ENCODE data around the gene BPI.
"Not testable (repeated sequence)": the region's sequence is repeated elsewhere in the genome, so short reads cannot be mapped to it uniquely, and the experiment has no call there.

BPI gene

GRCh38 chr20:38377039-38377685 lies 73.2 kb downstream of the BPI start:
- H3K36me3 ChIP-seq (ENCODE audit: low read length): no peaks in the 10 kb centered on the region

DNA sequence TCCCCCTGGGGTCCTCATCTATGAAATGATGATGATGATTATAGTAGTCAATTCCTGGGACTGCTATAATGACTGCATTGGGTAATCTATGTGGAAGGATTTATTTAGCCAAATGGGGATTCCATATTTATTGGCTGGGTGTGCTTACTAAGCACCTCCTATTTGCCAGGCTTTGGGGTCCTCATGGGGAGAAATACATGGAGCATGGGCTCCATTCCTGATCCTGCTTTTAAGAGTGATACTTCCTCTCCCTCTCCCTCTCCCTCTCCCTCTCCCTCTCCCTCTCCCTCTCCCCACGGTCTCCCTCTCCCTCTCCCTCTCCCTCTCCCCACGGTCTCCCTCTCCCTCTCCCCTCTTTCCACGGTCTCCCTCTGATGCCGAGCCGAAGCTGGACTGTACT lies 73.9 kb downstream of the BPI start:
- not testable (repeated sequence) for H3K27me3 ChIP-seq (ENCODE audit: low read length); H3K9me3 ChIP-seq (ENCODE audit: insufficient read depth, low read length); H3K4me3 ChIP-seq (ENCODE audit: insufficient read depth, low read length, poor library complexity, severe bottlenecking); H3K4me2 ChIP-seq (ENCODE audit: low read depth, low read length, poor library complexity, severe bottlenecking); H3K79me2 ChIP-seq (ENCODE audit: insufficient read depth, low read length); H3F3A ChIP-seq (ENCODE audit: insufficient read depth); H4K20me1 ChIP-seq (ENCODE audit: low read depth, low read length); H3K9me2 ChIP-seq (replicated peaks; ENCODE audit: insufficient read depth, low read length); H2AFZ ChIP-seq (ENCODE audit: low read depth, low read length, severe bottlenecking); H3K27ac ChIP-seq (ENCODE audit: low read depth, low read length); H3K36me3 ChIP-seq (ENCODE audit: low read length); H3K9ac ChIP-seq (ENCODE audit: low read length)

More at GRCh38 chr20:38377039-38377685, 73.2 kb downstream of the BPI start:
- Histone ChIP-seq H3K9ac (ENCODE audit: low read length) (no peak overlapping the region), H3K9me2 (replicated peaks; ENCODE audit: insufficient read depth, low read length) (no peaks in the 10 kb centered on the region), H3K4me2 (ENCODE audit: low read depth, low read length, poor library complexity, severe bottlenecking) (no peak overlapping the region), H3K9me3 (ENCODE audit: insufficient read depth, low read length) (no peaks in the 10 kb centered on the region), H3K79me2 (ENCODE audit: insufficient read depth, low read length) (no peaks in the 10 kb centered on the region), H3F3A (ENCODE audit: insufficient read depth) (no peaks in the 10 kb centered on the region), H3K27me3 (ENCODE audit: low read length) (no peaks in the 10 kb centered on the region), H2AFZ (ENCODE audit: low read depth, low read length, severe bottlenecking) (no peak overlapping the region), H4K20me1 (ENCODE audit: low read depth, low read length) (no peaks in the 10 kb centered on the region), H3K27ac (ENCODE audit: low read depth, low read length) (no peak overlapping the region), H3K4me3 (ENCODE audit: insufficient read depth, low read length, poor library complexity, severe bottlenecking) (no peak overlapping the region)
- TF ChIP-seq, protein P1, sequence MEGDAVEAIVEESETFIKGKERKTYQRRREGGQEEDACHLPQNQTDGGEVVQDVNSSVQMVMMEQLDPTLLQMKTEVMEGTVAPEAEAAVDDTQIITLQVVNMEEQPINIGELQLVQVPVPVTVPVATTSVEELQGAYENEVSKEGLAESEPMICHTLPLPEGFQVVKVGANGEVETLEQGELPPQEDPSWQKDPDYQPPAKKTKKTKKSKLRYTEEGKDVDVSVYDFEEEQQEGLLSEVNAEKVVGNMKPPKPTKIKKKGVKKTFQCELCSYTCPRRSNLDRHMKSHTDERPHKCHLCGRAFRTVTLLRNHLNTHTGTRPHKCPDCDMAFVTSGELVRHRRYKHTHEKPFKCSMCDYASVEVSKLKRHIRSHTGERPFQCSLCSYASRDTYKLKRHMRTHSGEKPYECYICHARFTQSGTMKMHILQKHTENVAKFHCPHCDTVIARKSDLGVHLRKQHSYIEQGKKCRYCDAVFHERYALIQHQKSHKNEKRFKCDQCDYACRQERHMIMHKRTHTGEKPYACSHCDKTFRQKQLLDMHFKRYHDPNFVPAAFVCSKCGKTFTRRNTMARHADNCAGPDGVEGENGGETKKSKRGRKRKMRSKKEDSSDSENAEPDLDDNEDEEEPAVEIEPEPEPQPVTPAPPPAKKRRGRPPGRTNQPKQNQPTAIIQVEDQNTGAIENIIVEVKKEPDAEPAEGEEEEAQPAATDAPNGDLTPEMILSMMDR (IDR thresholded peaks at IDR 0.05; ENCODE audit: insufficient read depth, low read length, poor library complexity, severe bottlenecking): no peak
- TF ChIP-seq EZH2phosphoT487 (conservative IDR thresholded peaks at IDR 0.05; ENCODE audit: low read length): no peak

DNA sequence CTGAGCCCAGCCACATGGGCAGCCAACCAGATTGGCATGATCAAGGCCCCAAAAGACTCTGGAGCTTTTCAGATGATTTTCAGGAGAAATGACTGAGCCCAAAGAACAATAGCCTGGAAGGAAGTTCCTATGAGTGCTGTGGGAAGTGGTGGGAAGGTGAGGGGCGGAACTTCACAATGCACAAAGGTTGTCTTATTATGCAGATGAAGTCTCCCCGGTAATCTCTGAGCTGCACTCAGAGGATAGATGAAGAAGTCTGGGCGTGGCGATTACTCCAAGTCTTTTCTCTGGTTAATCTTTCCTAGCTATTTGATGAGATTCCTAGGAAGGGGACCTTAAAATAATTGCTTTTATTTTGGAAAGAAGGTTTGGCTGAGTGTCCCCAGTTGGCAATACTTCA lies 79.2 kb downstream of the BPI start:
- Histone ChIP-seq H3F3A (ENCODE audit: insufficient read depth) (no peaks in the 10 kb centered on the region), H2AFZ (ENCODE audit: low read depth, low read length, severe bottlenecking) (no peak overlapping the region), H3K4me3 (ENCODE audit: insufficient read depth, low read length, poor library complexity, severe bottlenecking) (no peak overlapping the region), H3K4me2 (ENCODE audit: low read depth, low read length, poor library complexity, severe bottlenecking) (no peak overlapping the region), H3K9me2 (replicated peaks; ENCODE audit: insufficient read depth, low read length) (no peaks in the 10 kb centered on the region), H3K9ac (ENCODE audit: low read length) (no peak overlapping the region), H4K20me1 (ENCODE audit: low read depth, low read length) (no peaks in the 10 kb centered on the region), H3K27me3 (ENCODE audit: low read length) (no peaks in the 10 kb centered on the region), H3K9me3 (ENCODE audit: insufficient read depth, low read length) (0 out of 2 replicates have a peak, but pooled peaks cover 5% of the 10 kb centered on the region), H3K36me3 (ENCODE audit: low read length) (no peaks in the 10 kb centered on the region), H3K27ac (ENCODE audit: low read depth, low read length) (no peak overlapping the region), H3K79me2 (ENCODE audit: insufficient read depth, low read length) (no peaks in the 10 kb centered on the region)
- TF ChIP-seq, protein P1 (IDR thresholded peaks at IDR 0.05; ENCODE audit: insufficient read depth, low read length, poor library complexity, severe bottlenecking): no peak

- Histone ChIP-seq H3K9me3 (ENCODE audit: insufficient read depth, low read length) (0 out of 2 replicates have a peak, but pooled peaks cover 5% of the 10 kb centered on the region), H3K4me2 (ENCODE audit: low read depth, low read length, poor library complexity, severe bottlenecking) (no peak overlapping the region), H3K4me3 (ENCODE audit: insufficient read depth, low read length, poor library complexity, severe bottlenecking) (no peak overlapping the region), H3K9me2 (replicated peaks; ENCODE audit: insufficient read depth, low read length) (no peaks in the 10 kb centered on the region), H4K20me1 (ENCODE audit: low read depth, low read length) (no peaks in the 10 kb centered on the region), H3K27me3 (ENCODE audit: low read length) (no peaks in the 10 kb centered on the region), H3K27ac (ENCODE audit: low read depth, low read length) (no peak overlapping the region), H2AFZ (ENCODE audit: low read depth, low read length, severe bottlenecking) (no peak overlapping the region), H3K9ac (ENCODE audit: low read length) (no peak overlapping the region), H3F3A (ENCODE audit: insufficient read depth) (no peaks in the 10 kb centered on the region), H3K36me3 (ENCODE audit: low read length) (no peaks in the 10 kb centered on the region), H3K79me2 (ENCODE audit: insufficient read depth, low read length) (no peaks in the 10 kb centered on the region)
- TF ChIP-seq, protein P1 (IDR thresholded peaks at IDR 0.05; ENCODE audit: insufficient read depth, low read length, poor library complexity, severe bottlenecking): no peak
- no peak for TF ChIP-seq EZH2phosphoT487 (conservative IDR thresholded peaks at IDR 0.05; ENCODE audit: low read length)
Observed at GRCh38 chr20:38386004-38386403, 82.0 kb downstream of the BPI start.

Measured in SU-DHL-6 (cell line).